Naive thymus-derived CD8-positive, alpha-beta T cell (primary cell): ENCODE measurements around the gene FRMD8. TPM values are rescaled to one million over a fixed set of nuclear protein-coding genes. Genes with fewer than 3 reads are reported as not detected.

Experiments used
- ATAC-seq, 2 donors: fragments of 150-1000 bp; cut with Tn5 transposase in 1 of 2; sonication (Bioruptor Pico), chemical (Tn5 transposase) in 1 of 2; 1 replicate in 1 of 2; 2 replicates in 1 of 2; pipeline ENCODE4 v1.10.0; 2021; ENCODE audit warnings: mild to moderate bottlenecking in 2 of 2, moderate library complexity in 2 of 2
- POLR2A ChIA-PET: fragments of 350-600 bp; sonication (Branson Sonifier 250); formaldehyde crosslinking; loops from one replicate; lab custom pipeline; 2021; ENCODE audit warnings: antibody characterized with exemption; lab: Charles Lee
- DNase-seq, 10 donors: peaks; one replicate each; pipeline versions ENCODE4 v3.0.0 to v3.0.0-alpha.2; 2020 to 2022
- H3K27ac Mint-ChIP-seq, 10 donors: one replicate each; pipeline ENCODE4 v1.8.0; 2020 to 2022; ENCODE audit warnings: mild to moderate bottlenecking in 10 of 10, mixed read lengths in 10 of 10, moderate library complexity in 4 of 10, inconsistent platforms in 1 of 10
- H3K27me3 Mint-ChIP-seq, 5 donors: one replicate each; pipeline ENCODE4 v1.8.0; 2021 to 2022; ENCODE audit warnings: mixed read lengths in 5 of 5
- H3K36me3 Mint-ChIP-seq, 3 donors: one replicate each; pipeline ENCODE4 v1.8.0; 2020 to 2022; ENCODE audit warnings: mixed read lengths in 3 of 3, mild to moderate bottlenecking in 2 of 3, inconsistent platforms in 1 of 3
- H3K4me1 Mint-ChIP-seq, 4 donors: one replicate each; pipeline ENCODE4 v1.8.0; 2021 to 2022; ENCODE audit warnings: mixed read lengths in 4 of 4
- H3K4me3 Mint-ChIP-seq, 10 donors: one replicate each; pipeline ENCODE4 v1.8.0; 2020 to 2022; ENCODE audit warnings: mild to moderate bottlenecking in 10 of 10, mixed read lengths in 10 of 10, moderate library complexity in 6 of 10, inconsistent platforms in 1 of 10
- H3K9me3 Mint-ChIP-seq, 9 donors: one replicate each; pipeline ENCODE4 v1.8.0; 2020 to 2022; ENCODE audit warnings: mixed read lengths in 9 of 9, mild to moderate bottlenecking in 3 of 9, inconsistent platforms in 1 of 9, moderate library complexity in 1 of 9
- polyA plus RNA-seq, 3 donors: library from polyadenylated mRNA; unstranded; fragments of 300-500 nt; fragmentation: Illumina TruSeq; gene quantifications; one replicate each; pipeline ENCODE4 v1.2.3, GENCODE V29; 2021
- total RNA-seq, 8 experiments: library from RNA in 2 of 8; stranded (reverse) in 2 of 8; gene quantifications; one replicate each; pipeline ENCODE4 v1.2.3 and lab custom pipeline; 2021 to 2026

FRMD8 gene
- total and polyA plus RNA-seq, 5 experiments from 2014 or later: 34.5 to 55.0 (median 42.6) TPM

DNA sequence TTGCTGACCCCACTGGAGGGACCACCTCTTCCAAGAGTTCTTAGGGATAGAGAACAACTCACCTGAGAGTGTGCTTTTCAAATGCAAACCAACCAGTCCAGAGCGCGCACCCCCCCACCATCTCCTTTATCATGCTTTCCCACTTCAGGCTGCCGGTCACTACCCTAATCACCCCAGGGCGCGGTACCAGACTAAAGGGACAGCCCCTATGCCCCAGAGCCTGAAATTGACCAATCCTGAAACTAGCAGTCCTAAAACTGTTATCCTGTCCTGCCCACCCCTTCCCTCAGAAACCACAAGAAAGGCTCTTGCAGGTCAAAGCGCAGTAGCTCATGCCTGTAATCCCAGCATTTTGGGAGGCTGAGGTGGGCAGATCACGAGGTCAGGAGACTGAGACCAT, 73.1 kb downstream of the FRMD8 start:
- Mint-ChIP-seq H3K27ac (no peak overlapping the region), H3K27me3 (no peaks in the 10 kb centered on the region), H3K9me3 (no peaks in the 10 kb centered on the region), H3K36me3 (no peaks in the 10 kb centered on the region), H3K4me1 (peaks cover 3 to 23% (median 16%) of the 10 kb centered on the region in 4 donors), H3K4me3 (no peak overlapping the region)
- no peak for DNase-seq
- ATAC-seq: no peak
- POLR2A ChIA-PET: interaction anchor here (0.7 to 24.4 kb wide), 3 partner anchors 13 to 73 kb away, joined by 3 to 959 read pairs (median 4); partner anchors contain the start of genes FRMD8 and MALAT1

Other genes starting within 250 kb of the FRMD8 start
- not detected for gene SPDYC, start 216.4 kb upstream of the FRMD8 start, total RNA-seq
- gene SPDYC, start 216.4 kb upstream of the FRMD8 start, polyA plus RNA-seq: not detected
- gene CAPN1, start 204.7 kb upstream of the FRMD8 start, total RNA-seq: 100 to 1,000 TPM in 1 of 2 experiments, 10 to 100 TPM in 1; 99.5 to 106 TPM
- 10 to 100 TPM; 75.6 to 79.2 (median 78.9) TPM for gene CAPN1, start 204.7 kb upstream of the FRMD8 start, polyA plus RNA-seq
- gene POLA2, start 124.7 kb upstream of the FRMD8 start, total RNA-seq: 10 to 100 TPM; 24.5 to 24.7 TPM
- 10 to 100 TPM in 2 of 3 donors, 1 to 10 TPM in 1; 9.7 to 13.5 (median 10.9) TPM for gene POLA2, start 124.7 kb upstream of the FRMD8 start, polyA plus RNA-seq
- 1 to 10 TPM in 1 of 2 experiments, not detected in 1; 1.4 TPM for gene CDC42EP2, start 71.8 kb upstream of the FRMD8 start, total RNA-seq
- not detected for gene CDC42EP2, start 71.8 kb upstream of the FRMD8 start, polyA plus RNA-seq
- 100 to 1,000 TPM in 1 of 2 experiments, 10 to 100 TPM in 1; 96.5 to 100 TPM for gene DPF2, start 52.8 kb upstream of the FRMD8 start, total RNA-seq
- gene DPF2, start 52.8 kb upstream of the FRMD8 start, polyA plus RNA-seq: 10 to 100 TPM; 48.3 to 64.9 (median 51.3) TPM
- gene TIGD3, start 31.9 kb upstream of the FRMD8 start, total RNA-seq: 1 to 10 TPM; 1.5 to 1.9 TPM
- under 1 TPM; 0.15 to 0.67 (median 0.21) TPM for gene TIGD3, start 31.9 kb upstream of the FRMD8 start, polyA plus RNA-seq
- gene SLC25A45, start 4.0 kb upstream of the FRMD8 start, total RNA-seq: 10 to 100 TPM; 22.2 to 23.4 TPM
- gene SLC25A45, start 4.0 kb upstream of the FRMD8 start, polyA plus RNA-seq: 10 to 100 TPM; 10.8 to 19.2 (median 11.0) TPM
- 100 to 1,000 TPM; 375 to 414 TPM for gene NEAT1, start 36.2 kb downstream of the FRMD8 start, total RNA-seq
- 1 to 10 TPM; 1.3 to 2.9 (median 1.9) TPM for gene NEAT1, start 36.2 kb downstream of the FRMD8 start, polyA plus RNA-seq
- over 10,000 TPM; 29,995 to 30,085 TPM for gene MALAT1, start 112.4 kb downstream of the FRMD8 start, total RNA-seq
- 1,000 to 10,000 TPM; 1,355 to 3,419 (median 2,188) TPM for gene MALAT1, start 112.4 kb downstream of the FRMD8 start, polyA plus RNA-seq
- 10 to 100 TPM; 69.0 to 70.6 TPM for gene SCYL1, start 138.4 kb downstream of the FRMD8 start, total RNA-seq
- 10 to 100 TPM; 23.2 to 41.5 (median 33.5) TPM for gene SCYL1, start 138.4 kb downstream of the FRMD8 start, polyA plus RNA-seq
- 100 to 1,000 TPM; 258 to 261 TPM for gene LTBP3, start 171.7 kb downstream of the FRMD8 start, total RNA-seq
- 10 to 100 TPM in 2 of 3 donors, 1 to 10 TPM in 1; 7.3 to 35.0 (median 18.9) TPM for gene LTBP3, start 171.7 kb downstream of the FRMD8 start, polyA plus RNA-seq
- 10 to 100 TPM; 31.5 to 32.7 TPM for gene ZNRD2, start 183.8 kb downstream of the FRMD8 start, total RNA-seq
- 10 to 100 TPM; 62.9 to 86.3 (median 80.1) TPM for gene ZNRD2, start 183.8 kb downstream of the FRMD8 start, polyA plus RNA-seq
- gene FAM89B, start 185.9 kb downstream of the FRMD8 start, total RNA-seq: 10 to 100 TPM; 39.3 to 42.1 TPM
- 100 to 1,000 TPM in 2 of 3 donors, 10 to 100 TPM in 1; 70.9 to 122 (median 101) TPM for gene FAM89B, start 185.9 kb downstream of the FRMD8 start, polyA plus RNA-seq
- 100 to 1,000 TPM; 101 to 108 TPM for gene EHBP1L1, start 189.4 kb downstream of the FRMD8 start, total RNA-seq
- 10 to 100 TPM; 10.8 to 19.8 (median 11.5) TPM for gene EHBP1L1, start 189.4 kb downstream of the FRMD8 start, polyA plus RNA-seq
- gene KCNK7, start 209.2 kb downstream of the FRMD8 start, total RNA-seq: 1 to 10 TPM; 2.4 to 5.0 TPM
- gene KCNK7, start 209.2 kb downstream of the FRMD8 start, polyA plus RNA-seq: under 1 TPM in 1 of 3 donors, not detected in 2; 0.34 TPM
- gene MAP3K11, start 227.6 kb downstream of the FRMD8 start, total RNA-seq: 10 to 100 TPM; 61.6 to 66.3 TPM
- 10 to 100 TPM in 2 of 3 donors, 1 to 10 TPM in 1; 8.7 to 20.5 (median 12.7) TPM for gene MAP3K11, start 227.6 kb downstream of the FRMD8 start, polyA plus RNA-seq
- gene PCNX3, start 229.1 kb downstream of the FRMD8 start, total RNA-seq: 10 to 100 TPM; 57.4 to 64.2 TPM
- gene PCNX3, start 229.1 kb downstream of the FRMD8 start, polyA plus RNA-seq: 1 to 10 TPM in 2 of 3 donors, under 1 TPM in 1; 0.96 to 6.5 (median 2.2) TPM